Femur (tissue), 1 donor: ENCODE measurements around the gene MLPH.

Source experiments
- DNase-seq: peaks from one replicate; pipeline ENCODE4 v3.0.0-alpha.2; 2017

Gene MLPH

DNA sequence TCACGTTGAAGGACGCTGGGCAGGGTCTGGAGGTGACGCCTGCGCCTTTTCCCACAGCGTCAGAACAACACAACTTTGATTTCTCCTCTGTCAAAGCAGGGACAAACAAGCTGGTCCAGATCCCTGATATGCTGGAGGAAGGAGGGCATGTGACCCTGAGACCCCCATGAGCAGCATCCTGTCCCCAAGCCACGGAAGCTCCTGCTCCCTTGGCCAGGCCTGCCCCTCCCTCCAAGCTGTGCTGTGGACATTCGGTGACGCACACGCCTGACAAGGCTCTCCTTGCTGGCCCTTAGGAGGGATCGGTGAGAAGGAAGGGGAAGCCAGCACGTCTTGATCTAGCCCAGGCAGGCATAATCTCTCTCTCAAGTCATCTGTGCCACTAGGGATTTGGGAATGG, 11.3 kb downstream of the MLPH start:
- no peak for DNase-seq

GRCh38 chr2:237500681-237501424, 13.8 kb downstream of the MLPH start:
- DNase-seq = no peak

- no peak for DNase-seq
These were observed 15.0 kb downstream of the MLPH start for GRCh38 chr2:237501892-237502513.

DNA sequence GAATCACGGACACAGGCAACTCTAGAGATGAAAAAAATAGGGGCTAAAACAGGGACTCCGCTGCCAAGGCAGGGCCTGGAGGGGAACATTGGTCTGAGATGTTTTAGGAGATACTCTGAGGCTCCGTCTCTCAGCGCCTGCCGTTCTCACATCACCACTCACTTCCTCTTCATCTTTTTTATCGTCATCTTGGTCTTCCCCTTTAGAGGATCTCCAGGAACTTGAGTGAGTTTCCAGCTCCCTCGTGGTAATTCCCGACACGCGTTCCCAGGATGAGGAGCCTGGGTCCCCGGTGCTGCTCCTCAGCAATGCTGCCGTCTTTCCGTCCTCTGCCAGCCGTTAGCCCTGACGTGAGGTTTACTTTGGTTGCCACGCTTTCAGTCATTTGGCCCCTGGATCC, 16.1 kb downstream of the MLPH start:
- DNase-seq = no peak

- no peak for DNase-seq
These were observed 18.3 kb downstream of the MLPH start for GRCh38 chr2:237505188-237505939.

DNA sequence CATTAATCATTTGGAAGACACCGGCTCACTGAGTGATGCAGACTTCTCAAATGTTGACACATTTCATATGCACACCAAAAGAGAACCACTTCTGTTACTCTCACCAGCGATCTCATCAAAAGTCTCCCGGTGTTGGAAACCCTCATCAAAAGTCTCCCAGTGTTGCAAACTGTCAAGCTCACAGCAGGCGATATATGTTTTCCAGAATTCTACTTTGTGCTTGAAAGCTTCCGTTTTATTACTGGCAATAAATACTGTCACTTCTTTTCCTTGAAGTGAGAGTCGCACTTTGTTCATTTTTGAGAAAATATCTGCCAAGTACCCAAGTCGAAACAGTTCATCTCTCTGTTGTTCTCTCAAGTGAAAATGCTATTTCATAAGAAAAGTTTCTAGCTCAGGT, 20.5 kb downstream of the MLPH start:
- no peak for DNase-seq

- no peak for DNase-seq
These were observed 21.3 kb downstream of the MLPH start for GRCh38 chr2:237508361-237508760.

GRCh38 chr2:237509151-237509550, 22.1 kb downstream of the MLPH start:
- no peak for DNase-seq

GRCh38 chr2:237509905-237510304, 22.9 kb downstream of the MLPH start:
- no peak for DNase-seq

DNA sequence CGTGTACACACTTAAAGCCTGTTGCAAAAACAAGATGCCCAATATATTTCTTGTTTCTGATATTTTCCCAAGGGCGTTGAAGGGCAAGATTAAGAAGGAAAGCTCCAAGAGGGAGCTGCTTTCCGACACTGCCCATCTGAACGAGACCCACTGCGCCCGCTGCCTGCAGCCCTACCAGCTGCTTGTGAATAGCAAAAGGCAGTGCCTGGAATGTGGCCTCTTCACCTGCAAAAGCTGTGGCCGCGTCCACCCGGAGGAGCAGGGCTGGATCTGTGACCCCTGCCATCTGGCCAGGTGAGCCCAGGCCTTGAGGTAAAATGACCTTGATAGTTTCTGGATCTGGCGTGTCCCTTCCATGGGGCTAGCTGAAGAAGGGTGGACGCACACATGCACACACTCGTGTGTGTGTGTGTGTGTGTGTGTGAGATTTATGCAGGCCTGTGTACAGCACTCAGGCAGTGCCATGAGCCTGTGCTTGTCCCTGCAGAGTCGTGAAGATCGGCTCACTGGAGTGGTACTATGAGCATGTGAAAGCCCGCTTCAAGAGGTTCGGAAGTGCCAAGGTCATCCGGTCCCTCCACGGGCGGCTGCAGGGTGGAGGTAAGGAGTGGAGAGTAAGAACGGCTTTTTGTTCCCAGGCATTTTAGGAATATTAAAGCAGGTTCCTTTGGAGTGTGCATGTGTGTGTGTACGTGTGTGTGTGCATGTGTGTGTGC, 23.6 kb downstream of the MLPH start:
- DNase-seq = no peak

GRCh38 chr2:237511433-237511832, 24.4 kb downstream of the MLPH start:
- DNase-seq = no peak

GRCh38 chr2:237511885-237512405, 24.9 kb downstream of the MLPH start:
- no peak for DNase-seq

DNA sequence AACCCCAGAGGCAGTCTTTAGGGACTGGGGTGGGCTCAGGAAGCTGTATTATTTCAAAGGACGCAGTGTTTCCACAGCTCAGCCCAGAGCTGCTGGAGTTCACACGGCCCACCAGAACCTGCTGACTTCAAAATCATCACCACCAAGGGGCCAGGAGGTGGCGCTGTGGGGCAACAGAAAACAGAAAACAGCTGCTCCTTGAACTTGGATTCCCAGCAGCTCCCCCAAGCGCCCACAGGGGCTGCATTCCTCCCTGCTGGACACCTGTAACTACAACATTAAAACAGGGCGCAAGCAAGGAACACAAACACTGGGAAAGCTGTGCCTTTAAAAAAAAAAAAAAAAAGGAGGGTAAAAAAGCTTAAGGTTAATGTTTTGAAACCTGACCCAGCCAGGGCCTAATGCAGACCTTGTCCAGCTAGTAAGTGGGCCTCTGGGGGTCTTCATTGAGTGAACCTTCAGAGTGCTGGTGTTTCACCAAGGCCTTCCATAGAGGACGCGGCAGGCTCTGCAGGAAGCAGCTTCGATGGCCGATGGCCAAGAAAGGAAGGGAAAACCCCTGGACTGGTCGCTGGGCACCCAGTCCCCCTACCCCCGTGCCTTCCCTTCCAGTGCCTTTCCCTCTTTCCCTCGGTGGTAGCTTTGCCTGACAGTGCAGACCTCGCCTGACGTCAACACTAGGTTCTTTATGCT, 25.9 kb downstream of the MLPH start:
- peak; percentile 92 for DNase-seq

DNA sequence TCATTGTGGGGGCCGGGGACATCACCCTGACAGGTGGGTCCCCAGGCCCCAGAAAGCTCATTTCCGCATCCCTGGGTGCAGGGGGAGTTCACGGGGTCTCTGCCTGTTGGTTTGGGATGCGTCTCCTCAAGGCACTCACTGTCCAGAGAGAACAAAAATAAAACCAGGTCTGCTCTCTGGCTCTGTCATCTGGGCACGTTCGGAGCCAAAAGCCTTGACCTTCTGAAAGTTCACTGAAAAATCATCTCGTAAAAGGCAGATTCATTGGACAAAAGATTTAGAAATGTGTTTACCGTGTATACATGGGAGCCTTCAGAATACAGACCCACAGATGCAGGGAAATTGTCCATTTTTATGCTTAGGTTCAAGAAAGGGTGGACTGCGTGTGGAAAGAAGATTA, 26.6 kb downstream of the MLPH start:
- no peak for DNase-seq

DNA sequence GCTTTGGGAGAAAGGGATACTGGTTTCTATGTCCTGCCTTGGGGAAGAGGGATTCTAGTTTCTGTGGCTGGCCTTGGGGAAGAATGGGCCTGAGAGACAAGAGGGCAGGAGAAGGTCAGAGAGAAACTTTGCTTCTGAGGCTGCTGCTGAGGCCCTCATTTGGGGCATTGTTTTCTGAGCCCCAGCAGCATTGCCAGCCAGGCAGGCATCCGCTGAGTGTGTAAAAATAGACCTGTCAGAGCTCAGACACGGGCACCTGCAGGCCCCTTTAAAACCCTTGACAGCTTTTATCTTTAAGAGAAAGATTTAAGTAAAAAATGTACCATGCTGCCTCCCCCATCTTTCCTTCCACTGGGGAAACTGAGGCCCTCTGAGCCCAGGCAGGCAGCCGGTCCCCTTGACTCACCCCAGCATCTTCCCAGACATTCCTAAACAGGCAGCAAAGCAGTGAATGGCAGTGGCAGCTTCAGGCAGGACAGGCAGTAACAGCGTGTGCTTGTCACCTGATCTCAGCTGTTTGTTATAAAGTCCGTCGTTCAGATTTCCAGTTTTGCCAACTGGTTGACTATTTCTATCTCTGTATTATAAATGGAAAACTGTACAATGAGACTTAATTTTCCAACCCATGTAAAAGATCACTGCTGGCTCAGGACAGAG, 27.6 kb downstream of the MLPH start:
- no peak for DNase-seq

DNA sequence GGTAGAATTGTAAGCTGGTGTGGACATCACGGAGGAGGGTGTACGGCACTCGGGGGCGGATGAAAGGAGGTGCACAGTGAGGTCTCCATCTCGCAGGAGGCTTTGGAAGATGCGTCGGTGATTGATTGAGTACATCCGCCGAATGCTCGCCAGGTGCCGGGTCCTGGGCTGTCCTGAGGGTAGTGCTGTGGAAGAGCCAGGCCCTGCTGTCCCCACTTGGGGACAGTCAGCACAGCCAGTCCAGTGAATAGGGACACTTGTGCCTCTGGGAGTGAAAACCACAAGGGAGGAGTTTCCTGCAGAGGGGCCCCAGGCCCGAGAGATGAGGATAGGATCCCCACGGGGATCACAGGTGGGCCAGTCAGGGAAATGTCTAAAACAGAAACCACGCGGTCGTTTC, 28.1 kb downstream of the MLPH start:
- DNase-seq = no peak

GRCh38 chr2:237515621-237516275, 28.7 kb downstream of the MLPH start:
- no peak for DNase-seq

GRCh38 chr2:237517163-237517562, 30.1 kb downstream of the MLPH start:
- DNase-seq = no peak

GRCh38 chr2:237517990-237518389, 30.9 kb downstream of the MLPH start:
- no peak for DNase-seq

DNA sequence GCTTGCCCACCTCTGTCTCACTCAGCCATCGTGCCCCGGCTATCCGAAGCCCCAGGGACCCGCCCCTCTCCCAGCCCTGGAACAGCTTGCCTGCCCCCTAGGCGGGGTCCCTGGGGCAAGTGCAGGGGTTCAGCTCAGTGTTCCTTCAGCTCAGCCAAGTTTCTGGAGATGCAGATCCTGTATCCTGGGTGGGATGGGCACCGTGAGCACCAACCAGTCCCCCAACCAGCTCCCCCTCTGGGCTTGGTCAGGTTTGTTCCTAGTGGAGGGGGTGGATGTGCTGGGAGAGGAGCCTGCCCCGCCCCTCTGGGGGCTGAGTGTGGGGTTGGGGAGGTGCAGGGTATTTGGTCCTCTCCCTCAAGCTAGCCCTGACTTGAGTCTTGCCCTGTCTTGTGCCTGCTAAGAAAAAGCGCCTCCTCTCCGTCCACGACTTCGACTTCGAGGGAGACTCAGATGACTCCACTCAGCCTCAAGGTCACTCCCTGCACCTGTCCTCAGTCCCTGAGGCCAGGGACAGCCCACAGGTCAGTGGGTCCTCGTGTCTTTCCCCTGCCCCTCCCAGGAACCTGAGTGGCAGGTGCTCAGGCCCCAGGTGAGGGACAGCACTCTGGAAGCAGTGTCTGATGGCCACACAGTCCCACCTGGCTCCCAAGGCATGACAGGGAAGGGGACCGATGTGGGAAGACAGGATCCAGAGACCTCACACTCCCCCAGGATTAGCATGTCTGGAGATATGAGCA, 32.6 kb downstream of the MLPH start:
- no peak for DNase-seq

- DNase-seq = no peak
These were observed 33.2 kb downstream of the MLPH start for GRCh38 chr2:237520290-237520689.
